HG03103 (cell line): ENCODE results near the gene IMP3.

ENCODE experiments used
- ATAC-seq: cut with Tn5 transposase; IDR thresholded peaks from one replicate; pipeline ENCODE4 v1.9.1; 2021; ENCODE audit warnings: low read depth; ENCODE audit not compliant: unreplicated experiment

The IMP3 gene

GRCh38 chr15:75625542-75626347, 14.3 kb downstream of the IMP3 start, which contains the start of gene SNUPN:
Gene SNUPN, minus strand, starts transcription at chr15:75625725. Its CDS starts 4,674 bp downstream, at chr15:75621051.
- peak; percentile 70 for ATAC-seq

- no peak for ATAC-seq
Measured at GRCh38 chr15:75622505-75622904, 17.5 kb downstream of the IMP3 start.

- no peak for ATAC-seq
Measured at GRCh38 chr15:75620841-75621391, 19.1 kb downstream of the IMP3 start.

- no peak for ATAC-seq
Measured at GRCh38 chr15:75620058-75620820, 19.8 kb downstream of the IMP3 start.

GRCh38 chr15:75616766-75617165, 23.3 kb downstream of the IMP3 start:
- ATAC-seq, result no peak

GRCh38 chr15:75606711-75607699, 33.0 kb downstream of the IMP3 start:
- no peak for ATAC-seq

GRCh38 chr15:75606026-75606425, 34.0 kb downstream of the IMP3 start:
- ATAC-seq, result no peak

- no peak for ATAC-seq
Measured at GRCh38 chr15:75599401-75599800, 40.6 kb downstream of the IMP3 start.

GRCh38 chr15:75598361-75598760, 41.7 kb downstream of the IMP3 start:
- ATAC-seq, result no peak

GRCh38 chr15:75597667-75598341, 42.2 kb downstream of the IMP3 start:
- ATAC-seq, result no peak

GRCh38 chr15:75596703-75597345, 43.2 kb downstream of the IMP3 start:
- ATAC-seq, result no peak

GRCh38 chr15:75594276-75594675, 45.7 kb downstream of the IMP3 start:
- ATAC-seq, result no peak

- no peak for ATAC-seq
Measured at GRCh38 chr15:75591655-75592364, 48.2 kb downstream of the IMP3 start.

GRCh38 chr15:75590239-75590638, 49.8 kb downstream of the IMP3 start:
- no peak for ATAC-seq
